Fibroblast of the aortic adventitia (primary cell): Measurements from ENCODE around the gene HKDC1. TPM values are rescaled to one million over a fixed set of nuclear protein-coding genes. Genes with fewer than 3 reads are reported as not detected.

Experiments used
- DNase-seq: peaks from one replicate; pipeline ENCODE4 v3.0.0-alpha.2; 2010; ENCODE audit warnings: low read depth
- H3K4me3 ChIP-seq: 2 replicates; pipeline ENCODE4 v1.5.1; 2011; ENCODE audit warnings: low read depth, mild to moderate bottlenecking, control low read depth, low read length, moderate library complexity
- CTCF ChIP-seq: IDR thresholded peaks from 2 replicates; pipeline ENCODE4 v1.5.1; 2011; ENCODE audit warnings: mild to moderate bottlenecking, low read length, control low read depth, inconsistent platforms; ENCODE audit not compliant: insufficient read depth
- total RNA-seq: library from RNA; depleted of rRNA; stranded (reverse); fragments of >200 nt; gene quantifications from 2 replicates; pipeline ENCODE4 v1.2.3, GENCODE V29; 2012; ENCODE audit warnings: low replicate concordance

The HKDC1 gene
- total RNA-seq, 1 donor = 0.09 TPM

- no peak for DNase-seq
- H3K4me3 ChIP-seq = no peak overlapping the region
- TF ChIP-seq CTCF = no peak
These were observed 39.6 kb downstream of the HKDC1 start for GRCh38 chr10:69259547-69260243.

GRCh38 chr10:69261184-69261583 lies 41.1 kb downstream of the HKDC1 start:
- no peak for DNase-seq
- no peak for TF ChIP-seq CTCF
- H3K4me3 ChIP-seq = no peak overlapping the region

GRCh38 chr10:69262292-69262751 lies 42.2 kb downstream of the HKDC1 start:
- no peak for TF ChIP-seq CTCF
- DNase-seq = no peak
- no peak overlapping the region for H3K4me3 ChIP-seq

DNA sequence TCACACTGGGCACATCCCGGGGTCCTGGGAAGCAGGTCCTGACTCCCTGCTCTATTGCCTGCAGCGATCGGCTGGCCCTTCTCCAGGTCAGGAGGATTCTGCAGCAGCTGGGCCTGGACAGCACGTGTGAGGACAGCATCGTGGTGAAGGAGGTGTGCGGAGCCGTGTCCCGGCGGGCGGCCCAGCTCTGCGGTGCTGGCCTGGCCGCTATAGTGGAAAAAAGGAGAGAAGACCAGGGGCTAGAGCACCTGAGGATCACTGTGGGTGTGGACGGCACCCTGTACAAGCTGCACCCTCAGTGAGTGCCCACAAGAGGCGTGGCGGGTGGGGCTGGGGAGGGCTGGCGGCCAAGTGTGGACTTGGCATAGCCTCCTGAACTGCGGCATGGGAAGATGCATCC lies 45.4 kb downstream of the HKDC1 start:
- no peak overlapping the region for H3K4me3 ChIP-seq
- TF ChIP-seq CTCF = no peak
- no peak for DNase-seq

DNA sequence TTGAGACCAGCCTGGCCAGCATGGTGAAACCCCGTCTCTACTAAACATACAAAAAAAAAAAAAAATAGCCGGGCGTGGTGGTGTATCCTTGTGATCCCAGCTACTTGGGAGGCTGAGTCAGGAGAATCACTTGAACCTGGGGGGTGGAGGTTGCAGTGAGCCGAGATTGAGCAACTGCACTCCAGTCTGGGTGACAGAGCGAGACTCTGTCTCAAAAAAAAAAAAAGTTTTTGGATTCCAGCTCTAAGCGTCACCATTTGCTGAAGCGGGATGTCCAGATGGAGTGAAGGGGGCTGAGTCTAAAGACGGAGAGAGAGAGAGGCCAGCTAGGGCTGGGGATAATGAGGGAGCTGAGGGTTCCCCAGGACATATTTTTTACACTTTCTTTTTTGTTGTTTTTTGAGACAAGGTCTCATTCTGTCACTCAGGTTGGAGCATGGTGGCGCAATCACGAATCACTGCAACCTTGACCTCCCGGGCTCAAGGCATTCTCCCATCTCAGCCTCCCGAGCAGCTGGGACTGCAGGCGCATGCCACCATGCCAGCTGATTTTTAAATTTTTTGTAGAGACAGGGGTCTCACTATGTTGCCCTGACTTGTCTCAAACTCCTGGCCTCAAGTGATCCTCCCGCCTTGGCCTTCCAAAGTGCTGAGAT lies 48.8 kb downstream of the HKDC1 start:
- DNase-seq = no peak
- H3K4me3 ChIP-seq = no peak overlapping the region
- no peak for TF ChIP-seq CTCF

DNA sequence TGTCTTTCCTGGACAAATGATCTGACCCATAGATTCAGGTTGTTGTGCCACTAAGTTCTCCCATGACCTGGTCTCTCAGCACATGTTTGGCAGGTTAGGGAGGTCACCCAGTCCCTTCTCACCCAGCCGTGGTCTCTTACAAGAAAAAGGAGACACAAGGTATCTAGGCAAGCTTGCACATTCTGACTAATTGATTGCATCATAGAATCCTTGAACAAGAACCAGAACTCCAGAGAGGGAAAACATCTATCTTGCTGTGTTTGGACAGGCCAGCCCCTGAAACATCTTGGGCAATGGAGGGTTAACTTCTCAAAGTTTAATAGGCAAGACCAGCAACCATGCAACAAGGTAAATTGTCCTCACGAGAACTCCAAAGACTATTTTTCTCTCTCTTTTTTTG lies 49.6 kb downstream of the HKDC1 start:
- DNase-seq = peak; percentile 63
- TF ChIP-seq CTCF = no peak
- H3K4me3 ChIP-seq = no peak overlapping the region
